Measurements from ENCODE around the gene MRPS22. TPM values are rescaled to one million over a fixed set of nuclear protein-coding genes. Genes with fewer than 3 reads are reported as not detected.

Gene MRPS22
- total and polyA plus RNA-seq, 2 of the 8 experiments (the other 6 are each of a cell fraction or from before 2014, with no cell fraction given) = 28.3 to 45.8 TPM

GRCh38 chr3:139338405-139338804 is 5.4 kb upstream of the MRPS22 start:
- H3K79me2 ChIP-seq (ENCODE audit: control insufficient read depth in 1 of 2, insufficient read depth in 2 of 2, low read length in 2 of 2) = no peaks in the 10 kb centered on the region
- H3K14ac ChIP-seq (ENCODE audit: insufficient read length) = no peak overlapping the region
- no peak for DNase-seq (ENCODE audit: low read depth in 1 of 2, low spot score in 2 of 2)
- no peaks in the 10 kb centered on the region; the same call in 1 of the 2 replicates for H3K23me2 ChIP-seq (ENCODE audit: low read depth, low read length)
- no peak for TF ChIP-seq RAD21 (IDR thresholded peaks at IDR 0.05 in 1 of 2, conservative IDR thresholded peaks at IDR 0.05 in 1 of 2; ENCODE audit: low read depth in 2 of 2, low read length in 2 of 2)
- TF ChIP-seq TAF7 (optimal IDR thresholded peaks at IDR 0.05; ENCODE audit: borderline replicate concordance, low read depth, low read length) = no peak
- TF ChIP-seq MAFK (IDR thresholded peaks at IDR 0.05; ENCODE audit: low read depth, low read length) = no peak
- TF ChIP-seq BRCA1 (IDR thresholded peaks at IDR 0.05; ENCODE audit: low read depth, low read length) = no peak
- TF ChIP-seq TCF12 (IDR thresholded peaks at IDR 0.05; ENCODE audit: low read depth, low read length) = no peak
- TF ChIP-seq JUND (IDR thresholded peaks at IDR 0.05; ENCODE audit: low read length) = no peak
- H3K4me3 ChIP-seq (ENCODE audit: extremely low read depth in 1 of 4, insufficient read depth in 2 of 4, low read depth in 3 of 4, low read length in 4 of 4) = no peak overlapping the region
- no peak overlapping the region for H2BK5ac ChIP-seq (ENCODE audit: low read depth, low read length)
- H2BK120ac ChIP-seq (replicated peaks; ENCODE audit: low read depth, low read length) = no peak overlapping the region
- no peaks in the 10 kb centered on the region for H3K9me3 ChIP-seq (ENCODE audit: insufficient read depth in 2 of 2, low read depth in 1 of 2, low read length in 1 of 2)
- H3K36me3 ChIP-seq (ENCODE audit: control insufficient read depth in 2 of 4, insufficient read depth in 4 of 4, low read length in 3 of 4) = no peaks in the 10 kb centered on the region
- H3K27ac ChIP-seq (ENCODE audit: low read depth, low read length) = no peak overlapping the region
- H3K4me1 ChIP-seq (replicated peaks in 1 of 4; ENCODE audit: control insufficient read depth in 3 of 4, insufficient read depth in 4 of 4, low read length in 3 of 4) = no peaks in the 10 kb centered on the region
- H3K79me1 ChIP-seq (ENCODE audit: low read depth, low read length) = no peaks in the 10 kb centered on the region
- H3K18ac ChIP-seq (ENCODE audit: extremely low read depth, low read length) = no peak overlapping the region
- no peak overlapping the region for H4K8ac ChIP-seq (ENCODE audit: extremely low read depth, insufficient read depth, low read length)
- no peak overlapping the region for H2BK20ac ChIP-seq (ENCODE audit: low read length)
- H4K5ac ChIP-seq (ENCODE audit: insufficient read length, low read depth, low read length) = no peak overlapping the region
- no peak overlapping the region for H3K4me2 ChIP-seq (ENCODE audit: insufficient read depth in 1 of 2, low read depth in 2 of 2, low read length in 2 of 2)
- no peak for FAIRE-seq
- H3K4ac ChIP-seq (replicated peaks; ENCODE audit: insufficient read length, low read depth, low read length) = no peak overlapping the region
- no peak overlapping the region for H2BK12ac ChIP-seq (ENCODE audit: low read depth, low read length)
- ChIA-PET POLR2A (ENCODE audit: partially characterized antibody) (no interaction called here), CTCF (ENCODE audit: partially characterized antibody) (interaction anchor here (1.1 to 1.3 kb wide), 2 partner anchors 9 to 16 kb away, joined by 3 to 4 read pairs; no protein-coding TSS in a partner anchor)
- H3K56ac ChIP-seq (replicated peaks; ENCODE audit: insufficient read length, low read depth, low read length) = no peak overlapping the region
- no peak overlapping the region for H4K91ac ChIP-seq (replicated peaks; ENCODE audit: insufficient read length, low read length)
- no peak overlapping the region for H2AK5ac ChIP-seq (ENCODE audit: low read depth, low read length)
- 94% methylated on average over 4 of the region's 4 CpGs; no CpG with 5 or more reads in 1 of the 2 experiments for WGBS, 2 experiments (ENCODE audit: extremely low coverage in 1 of 2, insufficient coverage in 1 of 2, insufficient read length in 1 of 2, insufficient replicate concordance in 2 of 2, low coverage in 1 of 2, low lambda C conversion rate in 2 of 2, missing lambda C conversion rate in 1 of 2)
- H2AFZ ChIP-seq (ENCODE audit: low read length) = no peak overlapping the region
- no peaks in the 10 kb centered on the region for H4K20me1 ChIP-seq (replicated peaks in 1 of 2; ENCODE audit: control insufficient read depth in 1 of 2, insufficient read depth in 2 of 2, low read length in 2 of 2)
- no peak overlapping the region for H3K9ac ChIP-seq (replicated peaks in 1 of 4; ENCODE audit: extremely low read depth in 1 of 4, low read depth in 3 of 4, low read length in 3 of 4)
- no peak overlapping the region for H3K23ac ChIP-seq (ENCODE audit: insufficient read length)
- H3K27me3 ChIP-seq (replicated peaks in 1 of 4; ENCODE audit: control insufficient read depth in 3 of 4, extremely low read depth in 1 of 4, insufficient read depth in 3 of 4, low read length in 3 of 4) = peaks cover 0 to 23% (median 10%) of the 10 kb centered on the region in 4 experiments; a peak in 6 of 7 replicates
- no peak overlapping the region for H2BK15ac ChIP-seq (ENCODE audit: low read length)

All from H1 (cell line).